Inflammatory macrophage (primary cell): ENCODE measurements around the gene NR1D1.
A peak's percentile ranks its signal among the peaks of the same experiment; 100 is the strongest.

ENCODE experiments used
- DNase-seq, 2 donors: peaks; one replicate each; pipeline ENCODE4 v3.0.0-alpha.2; 2020 to 2022

Gene NR1D1

GRCh38 chr17:40097087-40097486 is 3.3 kb downstream of the NR1D1 start:
- DNase-seq: no peak

- DNase-seq: peak; percentile 89 to 97
These were observed 4.2 kb downstream of the NR1D1 start for GRCh38 chr17:40095944-40096791.

GRCh38 chr17:40095351-40095943 is 4.9 kb downstream of the NR1D1 start:
- no peak for DNase-seq

- no peak for DNase-seq
These were observed 5.5 kb downstream of the NR1D1 start for GRCh38 chr17:40094874-40095273.

- no peak for DNase-seq
These were observed 6.7 kb downstream of the NR1D1 start for GRCh38 chr17:40093580-40094201.

GRCh38 chr17:40093005-40093579 is 7.3 kb downstream of the NR1D1 start:
- no peak for DNase-seq

- no peak for DNase-seq
These were observed 7.8 kb downstream of the NR1D1 start for GRCh38 chr17:40092581-40092980.

GRCh38 chr17:40091691-40092397 is 8.5 kb downstream of the NR1D1 start:
- DNase-seq: no peak

GRCh38 chr17:40090237-40091119 is 9.9 kb downstream of the NR1D1 start:
- DNase-seq: no peak

- DNase-seq: no peak
These were observed 11.1 kb downstream of the NR1D1 start for GRCh38 chr17:40089077-40089895.

GRCh38 chr17:40087903-40088718 is 12.3 kb downstream of the NR1D1 start:
- DNase-seq: no peak

- DNase-seq: no peak
These were observed 13.2 kb downstream of the NR1D1 start for GRCh38 chr17:40087049-40087794.

GRCh38 chr17:40086150-40087044 is 14.0 kb downstream of the NR1D1 start:
- no peak for DNase-seq

GRCh38 chr17:40084477-40084876 is 15.9 kb downstream of the NR1D1 start:
- DNase-seq: no peak

GRCh38 chr17:40079545-40079944 is 20.8 kb downstream of the NR1D1 start:
- DNase-seq: no peak

GRCh38 chr17:40076591-40076990 is 23.8 kb downstream of the NR1D1 start:
- no peak for DNase-seq

GRCh38 chr17:40075942-40076498 is 24.4 kb downstream of the NR1D1 start:
- DNase-seq: no peak
